Right atrium auricular region (tissue), 2 donors: ENCODE data around the gene UPK1A. TPM values are rescaled to one million over a fixed set of nuclear protein-coding genes. Genes with fewer than 3 reads are reported as not detected.

Experiments used
- DNase-seq: peaks from one replicate; pipeline ENCODE4 v3.0.0-alpha.2; 2019; ENCODE audit warnings: low spot score
- H3K27ac ChIP-seq, 2 donors: fragments of 200-600 bp; sonication (generic); 1 replicate in 1 of 2; 2 replicates in 1 of 2; pipeline ENCODE4 v1.5.1; 2016 to 2019
- H3K27me3 ChIP-seq, 2 donors: fragments of 200-600 bp; sonication (generic); one replicate each; pipeline versions ENCODE4 v1.5.1 to v1.6.0; 2017 to 2019
- H3K36me3 ChIP-seq: fragments of 200-600 bp; sonication (generic); one replicate; pipeline ENCODE4 v1.5.1; 2016
- H3K4me1 ChIP-seq, 2 donors: fragments of 200-600 bp; sonication (generic); one replicate each; pipeline versions ENCODE4 v1.5.1 to v1.6.0; 2017 to 2019
- H3K4me3 ChIP-seq, 2 donors: fragments of 200-600 bp; sonication (generic); 1 replicate in 1 of 2; 2 replicates in 1 of 2; pipeline ENCODE4 v1.5.1; 2017 to 2019; ENCODE audit warnings: mild to moderate bottlenecking in 1 of 2, moderate library complexity in 1 of 2
- H3K9me3 ChIP-seq, 2 donors: fragments of 200-600 bp; sonication (generic); one replicate each; pipeline ENCODE4 v1.5.1; 2019
- CTCF ChIP-seq, 2 donors: fragments of 200-600 bp; sonication (generic); IDR thresholded peaks; one replicate each; pipeline ENCODE4 v1.5.1; 2019; ENCODE audit warnings: antibody characterized with exemption in 2 of 2
- total RNA-seq, 2 donors: library from RNA; depleted of rRNA; stranded (reverse); fragments of >200 nt; gene quantifications; one replicate each; pipeline ENCODE4 v1.1.0, GENCODE V29; 2016

The UPK1A gene
- total RNA-seq, 2 donors from 2014 or later = not detected

- Histone ChIP-seq H3K27me3 (no peaks in the 10 kb centered on the region), H3K4me1 (no peaks in the 10 kb centered on the region), H3K36me3 (no peaks in the 10 kb centered on the region), H3K27ac (no peak overlapping the region), H3K9me3 (no peaks in the 10 kb centered on the region), H3K4me3 (no peak overlapping the region)
- no peak for DNase-seq
- TF ChIP-seq CTCF (IDR thresholded peaks at IDR 0.05) = no peak
Observed at GRCh38 chr19:35695895-35696422, 29.6 kb downstream of the UPK1A start.

DNA sequence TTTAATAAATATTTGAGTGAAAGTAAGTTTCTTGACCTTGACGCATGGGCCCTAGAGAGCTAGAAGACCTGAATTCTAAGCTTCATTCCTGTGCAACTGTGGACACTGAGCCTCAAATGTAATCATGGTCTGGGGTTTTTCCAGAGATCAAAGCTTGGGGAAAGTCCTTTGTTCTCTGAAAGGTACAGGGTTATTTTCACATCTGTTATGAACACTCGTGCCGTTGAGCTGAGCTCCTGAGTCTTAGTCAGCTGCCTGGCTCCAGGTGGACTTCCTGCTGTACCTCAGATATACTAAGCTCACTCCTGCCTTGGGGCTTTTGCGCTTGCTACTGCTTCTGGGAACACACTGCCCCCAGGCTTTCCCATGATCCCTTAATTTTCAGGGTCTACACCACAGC, 30.5 kb downstream of the UPK1A start:
- no peak overlapping the region for H3K4me3 ChIP-seq
- H3K27ac ChIP-seq = no peak overlapping the region
- no peak for DNase-seq
- H3K4me1 ChIP-seq = no peaks in the 10 kb centered on the region
- no peak for TF ChIP-seq CTCF (IDR thresholded peaks at IDR 0.05)
- no peaks in the 10 kb centered on the region for H3K9me3 ChIP-seq
- no peaks in the 10 kb centered on the region for H3K36me3 ChIP-seq
- no peaks in the 10 kb centered on the region for H3K27me3 ChIP-seq

- Histone ChIP-seq H3K9me3 (no peaks in the 10 kb centered on the region), H3K4me1 (peaks cover 0 to 6% of the 10 kb centered on the region in 2 donors), H3K27me3 (no peaks in the 10 kb centered on the region), H3K27ac (peak overlapping the region; percentile 67 to 78), H3K36me3 (no peaks in the 10 kb centered on the region), H3K4me3 (peak overlapping the region; percentile 52 to 70)
- no peak for TF ChIP-seq CTCF (IDR thresholded peaks at IDR 0.05)
- DNase-seq = peak; percentile 99
Observed at GRCh38 chr19:35702223-35703012, 36.1 kb downstream of the UPK1A start.

DNA sequence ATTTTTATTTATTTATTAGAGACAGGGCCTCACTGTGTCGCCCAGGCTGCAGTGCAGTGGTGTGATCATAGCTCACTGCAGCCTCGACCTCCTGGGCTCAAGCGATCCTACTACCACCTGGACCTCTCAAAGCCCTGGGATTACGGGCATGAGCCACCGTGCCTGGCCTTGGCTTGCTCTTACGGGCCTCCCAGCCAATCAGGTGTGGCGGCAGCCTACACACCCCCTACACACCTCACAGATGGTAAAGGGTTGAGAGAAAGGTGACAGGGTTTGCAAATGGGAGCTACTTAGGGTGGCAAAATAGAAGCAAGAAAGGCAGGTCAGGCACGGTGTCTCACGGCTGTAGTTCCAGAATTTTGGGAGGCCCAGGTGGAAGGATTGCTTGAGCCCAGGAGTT, 37.0 kb downstream of the UPK1A start:
- TF ChIP-seq CTCF (IDR thresholded peaks at IDR 0.05) = no peak
- H3K9me3 ChIP-seq = no peaks in the 10 kb centered on the region
- no peaks in the 10 kb centered on the region for H3K27me3 ChIP-seq
- peaks cover 0 to 6% of the 10 kb centered on the region in 2 donors for H3K4me1 ChIP-seq
- peak overlapping the region in 1 of 2 donors; percentile 70 for H3K4me3 ChIP-seq
- H3K36me3 ChIP-seq = no peaks in the 10 kb centered on the region
- DNase-seq = no peak
- no peak overlapping the region for H3K27ac ChIP-seq

- Histone ChIP-seq H3K36me3 (no peaks in the 10 kb centered on the region), H3K4me3 (no peak within 1 kb of the TSS), H3K27ac (no peak within 1 kb of the TSS), H3K9me3 (no peaks in the 10 kb centered on the region), H3K4me1 (peaks cover 0 to 6% of the 10 kb centered on the region in 2 donors), H3K27me3 (no peaks in the 10 kb centered on the region)
- no peak for DNase-seq
- TF ChIP-seq CTCF (IDR thresholded peaks at IDR 0.05) = no peak
Observed at GRCh38 chr19:35704218-35704617, 37.9 kb downstream of the UPK1A start, which contains the start of gene ZBTB32. TSS of gene ZBTB32 (plus strand) at chr19:35704558. CDS start at chr19:35714627, 10,069 bp downstream.
